ENCODE measurements around the gene PLEKHD1. TPM values are rescaled to one million over a fixed set of nuclear protein-coding genes. Genes with fewer than 3 reads are reported as not detected.

Gene PLEKHD1
- total RNA-seq, 4 donors from 2014 or later, result 0.13 to 2.4 (median 1.8) TPM

GRCh38 chr14:69528143-69528542, 43.6 kb downstream of the PLEKHD1 start:
- intact Hi-C loops (cut with DNase I; ENCODE audit: low total_unique reads), result no loop called here
- 83 to 94% methylated on average over 8 to 9 of the region's 9 CpGs for whole genome bisulfite sequencing, 2 donors
- H3K4me3 ChIP-seq (ENCODE audit: low read depth, poor library complexity, severe bottlenecking), result no peak overlapping the region
- TF ChIP-seq CTCF (IDR thresholded peaks at IDR 0.05), result no peak
- TF ChIP-seq POLR2A (IDR thresholded peaks at IDR 0.05), result no peak
- DNase-seq (ENCODE audit: low spot score in 2 of 2), result peak in 1 of 2 donors; percentile 77

- TF ChIP-seq CTCF (IDR thresholded peaks at IDR 0.05), result no peak
- no peak for TF ChIP-seq POLR2A (IDR thresholded peaks at IDR 0.05)
- intact Hi-C loops (cut with DNase I; ENCODE audit: low total_unique reads), result no loop called here
- 95 to 96% methylated on average over 5 of the region's 5 CpGs for WGBS, 2 donors
- peak in 1 of 2 donors; percentile 58 for DNase-seq (ENCODE audit: low spot score in 2 of 2)
- H3K4me3 ChIP-seq (ENCODE audit: low read depth, poor library complexity, severe bottlenecking), result no peak overlapping the region
Measured at GRCh38 chr14:69528930-69529329, 44.4 kb downstream of the PLEKHD1 start.

- 84 to 92% methylated on average over 3 of the region's 3 CpGs for WGBS, 2 donors
- no peak for TF ChIP-seq POLR2A (IDR thresholded peaks at IDR 0.05)
- no peak for TF ChIP-seq CTCF (IDR thresholded peaks at IDR 0.05)
- peak in 1 of 2 donors; percentile 60 for DNase-seq (ENCODE audit: low spot score in 2 of 2)
- intact Hi-C loops (cut with DNase I; ENCODE audit: low total_unique reads), result no loop called here
- no peak overlapping the region for H3K4me3 ChIP-seq (ENCODE audit: low read depth, poor library complexity, severe bottlenecking)
Measured at GRCh38 chr14:69529563-69529962, 45.0 kb downstream of the PLEKHD1 start.

GRCh38 chr14:69530095-69530494, 45.6 kb downstream of the PLEKHD1 start:
- DNase-seq (ENCODE audit: low spot score in 2 of 2), result peak in 1 of 2 donors; percentile 48
- intact Hi-C loops (cut with DNase I; ENCODE audit: low total_unique reads), result no loop called here
- 52 to 65% methylated on average over 4 of the region's 4 CpGs for WGBS, 2 donors
- TF ChIP-seq CTCF (IDR thresholded peaks at IDR 0.05) (no peak), POLR2A (IDR thresholded peaks at IDR 0.05) (no peak)
- H3K4me3 ChIP-seq (ENCODE audit: low read depth, poor library complexity, severe bottlenecking), result no peak overlapping the region

GRCh38 chr14:69531135-69531534, 46.6 kb downstream of the PLEKHD1 start:
- no peak for DNase-seq (ENCODE audit: low spot score in 2 of 2)
- WGBS, 2 donors, result 55 to 67% methylated on average over 3 of the region's 3 CpGs
- intact Hi-C loops (cut with DNase I; ENCODE audit: low total_unique reads), result no loop called here
- TF ChIP-seq CTCF (IDR thresholded peaks at IDR 0.05), result no peak
- no peak for TF ChIP-seq POLR2A (IDR thresholded peaks at IDR 0.05)
- no peak overlapping the region for H3K4me3 ChIP-seq (ENCODE audit: low read depth, poor library complexity, severe bottlenecking)
